NOMO-1 treated with DMSO at 0.1 percent for 48 hours (cell line): ENCODE results near the gene ZFAND3.

Experiments
- DNase-seq: peaks from one replicate; lab custom pipeline; 2025; ENCODE audit not compliant: unreplicated experiment; lab: John Stamatoyannopoulos, UW

ZFAND3 gene

DNA sequence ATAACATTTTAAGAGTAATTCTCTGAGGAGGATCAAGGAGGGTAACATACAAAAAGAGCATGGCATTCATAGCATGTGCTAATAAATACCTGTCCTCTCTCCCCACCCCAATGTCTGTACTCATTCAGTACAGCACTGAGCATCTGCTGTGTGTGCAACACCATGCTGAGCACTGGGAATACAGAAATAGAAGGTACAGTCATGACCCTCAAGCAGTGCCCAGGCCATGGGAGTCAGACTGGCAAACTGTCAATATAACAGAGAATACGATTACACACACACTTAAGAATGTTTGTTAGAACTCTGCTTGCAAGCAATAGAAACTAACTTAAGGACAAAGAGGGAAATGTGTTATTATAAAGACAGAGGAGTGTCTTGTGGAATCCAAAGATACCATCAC is 24.7 kb upstream of the ZFAND3 start:
- no peak for DNase-seq

DNA sequence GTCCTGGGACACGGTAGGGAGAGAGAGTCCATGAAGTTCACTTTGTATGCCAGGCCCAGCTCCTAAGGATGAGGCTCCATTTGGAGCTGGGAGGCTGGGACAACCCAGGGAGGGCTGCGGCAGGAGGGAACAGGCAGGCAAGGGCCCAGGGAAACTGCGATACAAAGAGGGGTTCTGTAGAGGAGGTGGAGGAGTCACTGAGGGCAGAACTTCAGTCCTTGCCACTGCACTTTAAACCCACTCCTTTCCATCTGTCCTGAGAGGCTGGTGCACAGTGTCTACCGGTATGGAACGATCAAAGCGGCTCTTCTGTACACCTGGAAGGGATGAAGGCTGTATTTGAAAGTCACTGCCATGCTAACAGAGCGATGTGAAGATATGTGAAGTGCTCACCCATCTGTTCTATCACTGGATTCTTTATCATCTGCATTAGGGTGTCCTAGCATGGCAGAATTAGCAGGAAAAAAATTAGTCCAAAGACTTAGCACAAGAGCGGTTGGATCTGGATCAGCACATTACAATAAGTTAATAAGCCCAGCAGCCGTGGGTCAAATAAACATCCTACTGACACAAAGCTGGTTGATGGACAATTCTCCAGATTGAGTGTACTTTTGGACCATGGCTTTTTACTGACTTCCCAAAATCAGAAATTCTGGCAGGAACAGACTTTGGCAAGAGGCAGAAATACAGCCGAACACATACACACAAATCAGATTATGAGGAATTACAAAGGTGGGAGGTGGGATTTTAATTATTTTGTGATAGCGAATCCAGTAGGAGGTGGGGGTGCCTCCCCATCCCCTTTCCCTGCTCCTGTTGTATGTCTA is 20.9 kb upstream of the ZFAND3 start:
- no peak for DNase-seq

DNA sequence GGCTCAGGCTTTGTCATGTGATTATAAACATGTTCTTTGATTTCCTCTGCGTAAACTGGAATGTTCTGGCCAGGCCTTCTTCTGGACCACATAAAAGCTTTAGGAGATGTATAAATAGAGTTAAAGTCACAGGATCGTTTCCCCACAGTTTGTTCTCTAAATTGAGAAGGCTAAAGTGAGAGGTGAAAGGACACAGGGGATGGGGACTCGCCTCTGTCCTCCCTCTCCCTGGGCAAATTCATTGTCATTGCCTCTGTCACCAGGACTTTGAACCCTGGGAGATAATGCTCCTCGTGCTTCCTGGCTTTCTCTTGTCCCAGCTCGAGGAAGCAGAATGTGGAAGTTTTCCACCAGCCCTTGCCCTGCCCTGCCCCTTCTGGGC is 20.3 kb upstream of the ZFAND3 start:
- DNase-seq = no peak

DNA sequence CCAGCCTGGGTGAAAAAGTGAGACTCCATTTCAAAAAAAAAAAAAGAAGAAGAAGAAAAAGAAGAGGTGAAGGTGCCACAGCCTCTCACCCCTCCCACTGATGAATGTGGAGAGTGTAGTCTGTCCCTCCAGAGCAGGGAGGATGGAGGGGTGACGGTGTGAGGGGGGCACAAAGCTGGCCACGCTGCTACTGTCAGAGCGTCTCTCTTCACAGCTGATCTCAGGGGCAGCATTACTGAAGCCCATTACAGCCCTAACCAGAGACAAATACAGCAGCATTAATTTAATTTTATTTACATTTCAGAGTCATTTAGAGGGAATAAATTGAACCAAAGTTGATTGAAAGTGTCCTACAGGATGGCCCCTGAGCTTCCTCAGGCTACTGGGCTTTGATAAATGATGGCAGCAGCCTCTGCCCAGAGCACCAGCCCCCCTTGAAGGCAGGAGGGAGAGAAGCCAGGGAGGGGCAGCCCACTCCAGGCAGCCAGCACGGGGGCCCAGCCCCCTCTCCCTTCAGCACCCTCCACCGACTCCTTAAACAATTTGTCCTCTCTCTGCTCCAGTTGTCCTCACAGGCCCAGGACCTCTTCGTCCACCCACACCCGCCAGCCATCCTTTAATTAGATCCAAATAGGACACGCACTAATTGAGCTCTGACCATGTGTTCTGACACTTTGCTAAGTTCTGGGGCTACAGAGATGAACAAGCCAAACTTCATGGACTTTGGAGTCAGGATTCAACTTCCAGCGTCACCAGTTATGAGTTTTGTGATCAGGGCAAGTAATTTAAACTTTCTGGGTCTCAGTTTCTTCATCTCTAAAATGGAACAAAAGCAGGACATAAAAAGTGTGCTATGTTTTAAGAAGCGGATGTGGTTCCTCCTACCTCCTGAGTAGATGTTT is 18.6 kb upstream of the ZFAND3 start:
- DNase-seq = no peak

DNA sequence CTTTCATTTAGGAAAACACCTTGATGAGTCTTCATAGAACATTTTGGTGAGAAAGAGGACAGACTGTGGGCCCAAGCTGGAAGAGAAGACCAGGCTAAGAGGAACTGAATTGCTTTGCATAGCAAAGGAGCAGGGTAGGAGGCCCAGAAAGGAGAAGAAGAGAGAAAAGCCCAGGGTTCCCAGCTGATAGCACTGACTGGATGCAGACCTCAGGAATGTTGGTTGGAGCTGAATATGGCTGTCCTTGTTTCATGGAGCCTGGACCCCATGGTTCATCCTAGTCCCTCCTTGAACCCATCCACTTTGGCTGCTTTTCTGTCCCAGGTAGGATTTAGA is 18.0 kb upstream of the ZFAND3 start:
- DNase-seq = no peak

DNA sequence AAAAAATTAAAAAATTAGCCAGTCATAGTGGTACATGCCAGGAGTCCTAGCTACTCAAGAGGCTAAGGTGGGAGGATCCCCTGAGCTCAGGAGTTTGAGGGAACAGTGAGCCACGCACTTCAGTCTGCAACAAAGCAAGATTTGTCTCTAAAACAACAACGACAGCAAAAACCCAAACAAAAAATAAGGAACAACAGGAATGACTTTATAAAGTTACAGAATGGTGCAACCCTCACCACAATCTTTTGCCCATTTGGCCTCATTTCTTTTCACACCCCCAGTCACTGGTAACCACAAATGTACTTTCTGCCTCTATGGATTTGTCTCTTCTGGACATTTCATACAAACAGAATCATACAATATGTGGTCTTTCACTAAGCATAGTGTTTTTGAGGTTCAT is 16.7 kb upstream of the ZFAND3 start:
- DNase-seq = peak; percentile 39

DNA sequence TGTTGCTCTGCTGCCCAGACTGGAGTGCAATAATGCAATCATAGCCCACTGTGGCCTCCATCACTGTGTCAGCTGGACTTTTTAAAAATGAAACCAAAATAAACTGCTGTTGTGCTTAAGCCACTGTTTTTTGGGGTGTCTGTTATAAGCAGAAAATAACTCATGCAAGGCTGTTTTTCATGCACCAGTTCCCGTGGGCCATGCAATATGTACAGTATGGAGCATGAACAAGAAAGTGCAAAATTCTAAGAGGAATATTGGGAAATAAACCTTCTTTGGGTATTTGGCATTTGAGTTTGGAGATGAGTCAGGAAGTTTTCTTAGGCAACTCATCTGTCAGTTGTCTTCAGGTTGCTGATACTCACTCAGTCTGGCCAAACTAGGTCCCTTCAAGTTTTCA is 14.9 kb upstream of the ZFAND3 start:
- DNase-seq = no peak

DNA sequence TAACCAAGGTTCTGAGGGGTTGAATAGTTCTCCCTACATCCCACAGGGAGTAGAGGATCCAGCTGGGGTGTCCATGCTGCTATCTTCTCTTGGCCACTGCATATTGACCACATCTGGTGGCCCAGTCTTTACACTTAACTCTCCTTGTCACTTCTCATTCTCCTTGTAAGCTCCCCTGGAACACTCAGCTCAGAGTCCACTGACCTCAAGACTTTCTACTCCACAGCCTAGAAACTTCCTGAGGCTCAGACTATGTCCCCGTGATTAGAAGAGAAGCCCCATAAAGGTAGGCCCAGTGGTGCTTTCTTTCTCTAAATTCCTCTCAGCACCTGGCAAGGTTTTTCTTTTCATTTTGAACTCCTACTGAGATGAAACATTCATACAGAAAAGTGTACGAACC is 13.3 kb upstream of the ZFAND3 start:
- no peak for DNase-seq

DNA sequence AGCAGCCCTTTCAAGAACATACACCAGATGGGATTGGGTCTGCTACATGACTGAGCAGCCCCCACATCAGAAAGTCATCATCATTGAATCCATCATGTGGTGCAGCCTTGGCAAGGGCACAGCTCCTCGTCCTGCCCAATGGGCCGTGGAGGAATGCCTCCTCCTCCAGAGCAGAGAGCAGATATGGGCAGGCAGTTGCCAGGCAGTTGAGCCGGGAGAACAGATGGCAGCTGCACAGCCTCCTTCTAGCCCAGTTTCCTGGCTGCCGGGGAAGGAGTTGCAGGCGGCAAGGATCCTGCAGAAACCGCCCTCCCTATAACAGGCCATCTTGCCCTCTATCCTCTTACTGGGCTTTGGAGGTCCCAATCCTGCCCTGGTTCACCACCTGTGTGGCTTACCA is 11.9 kb upstream of the ZFAND3 start:
- DNase-seq = no peak

DNA sequence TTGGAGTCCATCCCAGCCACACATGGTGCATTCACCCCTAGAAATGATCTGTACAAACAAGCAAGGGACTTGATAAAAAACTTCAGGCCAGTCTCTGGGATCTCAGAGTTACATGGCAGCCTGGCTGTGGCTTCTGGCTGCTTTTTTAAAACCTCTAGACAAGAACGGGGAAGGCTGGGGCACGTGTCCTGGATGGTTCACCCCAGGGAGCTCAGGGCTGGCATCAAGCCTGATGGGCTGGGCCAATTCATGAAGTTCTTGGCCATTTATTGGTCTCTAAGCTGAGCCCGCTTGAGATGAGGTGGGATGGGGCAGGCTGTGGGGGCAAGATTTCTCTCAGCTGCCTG is 10.4 kb upstream of the ZFAND3 start:
- DNase-seq = no peak

DNA sequence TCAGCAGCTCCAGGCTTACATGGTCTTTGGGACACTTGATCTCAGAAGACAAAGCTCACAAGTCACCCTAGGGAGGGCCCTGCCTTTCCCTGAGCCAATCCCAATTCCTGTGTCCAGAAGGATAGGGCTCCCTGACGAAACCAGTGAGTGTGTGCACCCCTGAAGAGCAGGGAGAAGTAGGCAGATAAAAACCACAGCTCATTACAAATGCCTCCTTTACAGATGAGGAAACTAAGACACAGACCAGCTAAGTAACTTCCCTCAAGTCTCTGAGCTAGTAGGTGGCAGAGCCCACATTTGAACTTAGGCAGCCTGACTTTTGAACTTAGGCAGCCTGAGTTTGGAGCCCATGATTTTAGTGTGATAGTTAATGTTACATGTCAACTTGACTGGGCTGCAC is 6.7 kb upstream of the ZFAND3 start:
- DNase-seq = no peak

DNA sequence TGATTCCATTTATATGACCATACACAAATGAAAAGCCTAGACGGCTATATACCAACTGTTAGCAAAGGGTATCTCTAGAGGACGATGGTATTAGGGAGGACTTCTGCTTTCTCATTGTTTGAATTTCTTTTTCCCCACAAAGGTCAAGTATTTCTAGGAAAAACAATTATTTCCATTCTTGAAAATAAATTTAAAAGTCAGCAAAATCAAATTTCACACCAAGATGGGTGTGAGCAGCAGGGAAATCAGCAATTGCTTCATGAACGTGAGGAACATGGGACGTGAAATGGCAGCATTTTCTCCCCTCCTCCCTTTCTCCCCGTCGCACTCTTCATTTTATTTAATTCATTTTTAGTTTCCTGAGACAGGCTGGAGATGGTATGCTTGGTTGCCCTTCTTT is 5.2 kb upstream of the ZFAND3 start:
- no peak for DNase-seq

DNA sequence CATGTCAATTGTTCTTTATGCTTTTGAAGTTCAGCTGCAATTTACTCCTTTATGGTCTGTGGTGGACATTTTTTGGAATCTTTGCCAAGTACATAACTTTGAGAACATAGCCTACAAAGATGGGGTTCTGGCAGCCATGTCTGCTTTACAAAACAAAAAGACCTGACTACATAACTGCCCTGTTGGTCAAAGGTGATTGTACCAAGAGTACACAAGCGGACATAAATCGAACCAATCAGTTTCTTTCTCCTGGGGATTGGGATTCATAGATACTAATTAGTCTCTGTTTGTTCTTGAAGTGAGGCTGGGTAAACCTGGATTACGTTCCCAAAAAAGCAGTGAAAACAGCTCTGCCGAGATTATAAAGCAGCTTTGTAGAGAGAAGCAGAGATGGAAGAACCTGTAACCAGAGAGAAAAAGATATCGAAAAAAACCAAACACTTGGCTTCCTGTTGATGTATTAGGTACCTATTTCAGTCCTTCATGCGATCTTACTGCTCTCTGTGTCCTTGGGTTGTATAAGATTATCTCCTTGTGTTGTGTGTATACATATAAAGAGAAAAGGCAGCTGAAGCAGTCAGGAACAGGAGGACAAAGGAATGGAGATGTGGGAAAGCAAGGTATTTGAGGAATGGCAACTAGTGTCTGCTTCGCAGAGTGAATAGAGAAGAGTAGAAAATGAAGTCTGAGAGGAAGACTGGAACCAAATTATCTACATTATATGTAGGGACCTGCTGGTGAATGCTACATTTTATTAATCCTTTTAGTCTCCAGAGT is 2.7 kb upstream of the ZFAND3 start:
- no peak for DNase-seq

DNA sequence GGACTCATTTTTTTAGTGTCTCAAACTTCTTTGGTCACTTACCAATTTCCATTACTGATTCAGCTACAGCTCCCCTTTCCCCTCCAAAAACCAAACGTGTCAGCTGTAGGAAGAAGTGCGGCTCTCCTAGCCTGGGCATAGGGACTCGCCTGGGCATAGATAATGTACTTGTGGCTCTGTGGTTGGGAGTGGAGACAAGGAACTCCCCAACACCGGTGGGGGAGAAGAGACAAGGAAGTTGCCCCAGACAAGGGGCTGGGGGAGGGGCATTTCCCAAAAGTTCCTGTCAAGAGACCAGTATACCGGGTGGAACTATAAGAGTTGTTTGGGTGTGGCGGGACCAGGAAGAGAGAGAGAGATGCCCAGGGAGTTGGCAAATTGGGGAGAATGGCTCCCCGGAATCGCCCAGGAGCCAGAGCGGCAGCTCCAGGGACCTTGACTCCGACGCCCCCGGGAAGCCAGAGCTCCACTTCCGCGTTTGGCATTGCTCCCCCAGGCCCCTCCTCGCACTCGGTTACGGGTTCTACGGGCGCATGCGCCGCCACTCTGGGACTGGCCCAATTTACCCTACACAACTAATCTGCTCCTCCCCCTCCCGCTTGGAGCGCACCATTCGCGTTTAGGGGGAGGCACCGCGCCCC is 871 bp upstream of the ZFAND3 start:
- DNase-seq = peak; percentile 96

DNA sequence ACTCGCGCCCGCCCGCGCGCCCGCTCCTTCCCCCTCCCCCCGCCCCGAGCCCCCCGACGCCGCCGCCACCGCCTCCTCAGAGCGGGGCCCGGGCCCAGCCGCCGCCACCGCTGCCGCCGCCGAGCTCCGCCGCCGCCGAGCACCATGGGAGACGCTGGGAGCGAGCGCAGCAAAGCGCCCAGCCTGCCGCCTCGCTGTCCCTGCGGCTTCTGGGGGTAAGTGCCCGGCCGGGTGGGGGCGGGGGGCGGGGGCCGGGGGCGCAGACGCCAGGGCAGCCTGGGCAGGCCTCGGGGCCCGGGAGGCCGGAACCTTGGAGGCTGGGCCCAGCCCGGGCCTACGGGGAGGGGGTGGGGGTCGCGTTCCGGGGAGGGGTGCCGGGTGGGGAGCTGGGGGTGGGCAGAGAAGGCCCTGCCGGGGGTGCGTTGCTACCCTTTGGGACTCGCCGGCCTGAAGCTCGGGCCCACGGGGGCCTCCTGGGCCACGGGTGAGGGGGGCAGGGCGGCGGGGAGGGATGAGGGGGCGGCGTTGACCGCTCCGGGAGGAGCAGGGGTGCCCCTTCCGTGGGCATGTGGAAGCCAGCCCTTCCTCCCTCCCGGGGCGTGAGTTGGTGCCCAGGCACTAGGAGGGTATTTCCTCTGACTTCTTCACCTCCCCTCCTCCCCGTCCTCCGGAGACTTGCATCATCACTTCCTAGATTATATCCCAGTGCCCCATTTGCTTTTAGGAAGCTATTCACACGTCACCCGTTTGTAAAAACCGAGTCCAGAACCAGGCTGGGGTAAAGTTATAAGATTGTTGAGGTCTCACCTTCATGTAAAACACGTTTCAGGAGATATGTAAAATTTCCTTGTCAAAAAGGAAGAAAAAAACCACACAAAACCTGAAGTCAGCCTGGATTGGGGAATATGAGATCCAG is 533 bp downstream of the ZFAND3 start:
- DNase-seq = peak; percentile 44

DNA sequence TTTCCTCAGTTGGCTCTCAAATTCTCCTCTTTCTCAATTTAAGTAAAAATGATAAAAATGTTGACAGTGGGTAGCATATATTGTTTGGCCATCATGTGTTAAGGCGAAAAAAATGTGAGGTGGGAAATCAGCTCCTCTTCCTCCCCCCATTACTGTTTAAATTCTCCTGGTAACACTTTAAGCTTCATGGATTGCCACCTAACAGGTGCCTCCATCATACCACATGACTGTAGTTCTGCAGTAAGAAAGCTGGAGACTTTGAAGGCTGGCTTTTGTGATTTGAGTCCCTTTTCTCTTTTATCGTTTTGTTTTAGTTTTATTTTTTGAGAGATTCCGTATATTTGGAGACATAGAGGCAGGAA is 1.2 kb downstream of the ZFAND3 start:
- no peak for DNase-seq

DNA sequence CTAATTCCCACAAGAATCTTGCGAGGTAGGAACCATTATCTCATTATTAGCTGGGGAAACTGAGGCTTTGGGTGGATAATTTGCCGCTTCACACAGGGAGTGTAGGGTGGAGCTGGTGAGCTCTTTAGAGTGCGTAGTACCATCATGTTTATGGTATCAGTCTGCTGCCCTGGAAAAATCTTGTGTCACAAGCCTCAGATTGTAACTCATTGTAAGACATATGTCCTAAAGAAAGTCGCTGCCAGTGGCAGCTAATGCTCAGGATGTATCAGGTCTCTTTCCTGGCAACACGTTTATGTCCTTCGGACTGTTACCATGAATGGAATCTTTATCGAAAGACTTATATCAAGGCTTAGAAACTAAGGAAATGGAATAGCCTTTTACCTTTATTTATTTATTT is 1.9 kb downstream of the ZFAND3 start:
- DNase-seq = no peak

DNA sequence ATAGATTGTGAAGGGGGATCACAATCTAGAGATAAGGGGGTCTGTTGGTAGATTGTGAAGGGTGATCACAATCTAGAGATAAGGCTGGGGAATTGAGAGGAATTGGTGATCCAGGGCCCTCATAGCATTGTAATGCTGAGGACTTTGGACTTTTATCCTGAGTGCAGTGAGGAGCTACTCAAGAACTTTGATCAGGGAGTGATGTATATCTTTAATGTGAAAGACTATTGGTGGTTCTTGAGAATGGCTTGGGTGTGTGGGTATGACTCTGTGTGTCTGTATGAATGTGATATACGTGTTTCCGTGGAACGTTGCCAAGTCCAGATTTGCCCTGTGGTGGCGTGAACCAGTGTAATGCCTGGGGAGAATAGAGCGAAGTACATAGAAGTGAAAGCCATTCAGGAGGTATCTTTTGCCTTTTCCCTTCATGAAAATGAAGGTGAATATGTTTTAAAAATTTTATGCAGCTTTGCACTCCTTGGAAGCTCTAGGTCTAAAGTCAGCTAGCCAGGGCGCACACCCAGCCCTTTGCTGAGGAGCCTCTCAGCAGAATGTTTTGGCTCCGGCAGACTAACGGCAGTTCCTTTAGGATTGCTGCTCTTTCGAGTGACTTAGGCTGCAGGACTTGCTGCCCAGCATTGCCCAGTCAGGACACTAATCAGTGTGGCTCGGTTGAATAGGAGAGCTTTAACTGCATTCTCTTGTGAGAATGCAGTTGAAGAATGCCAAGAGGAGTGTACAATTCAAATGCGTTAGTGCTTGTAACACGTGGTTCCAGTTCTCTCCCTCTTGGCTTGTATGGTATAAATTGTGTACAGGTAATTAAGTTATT is 3.5 kb downstream of the ZFAND3 start:
- DNase-seq = no peak

DNA sequence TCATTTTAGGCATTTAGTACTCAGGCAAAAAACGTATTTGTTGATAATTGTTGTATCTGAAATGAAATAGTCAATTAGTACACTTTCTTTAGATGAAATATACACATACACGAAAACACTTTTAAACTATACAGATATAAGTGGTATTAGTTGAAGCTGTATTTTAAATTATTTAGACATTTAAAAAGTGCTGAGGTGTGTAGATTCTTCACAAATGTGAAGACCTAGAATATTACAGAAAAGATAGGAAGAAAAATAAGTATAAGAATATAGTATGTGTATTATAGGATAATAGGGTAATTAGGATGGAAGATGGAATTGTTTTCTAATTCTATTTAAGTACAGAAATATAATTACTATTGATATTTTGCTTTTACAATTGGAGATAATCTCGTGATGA is 4.6 kb downstream of the ZFAND3 start:
- no peak for DNase-seq

DNA sequence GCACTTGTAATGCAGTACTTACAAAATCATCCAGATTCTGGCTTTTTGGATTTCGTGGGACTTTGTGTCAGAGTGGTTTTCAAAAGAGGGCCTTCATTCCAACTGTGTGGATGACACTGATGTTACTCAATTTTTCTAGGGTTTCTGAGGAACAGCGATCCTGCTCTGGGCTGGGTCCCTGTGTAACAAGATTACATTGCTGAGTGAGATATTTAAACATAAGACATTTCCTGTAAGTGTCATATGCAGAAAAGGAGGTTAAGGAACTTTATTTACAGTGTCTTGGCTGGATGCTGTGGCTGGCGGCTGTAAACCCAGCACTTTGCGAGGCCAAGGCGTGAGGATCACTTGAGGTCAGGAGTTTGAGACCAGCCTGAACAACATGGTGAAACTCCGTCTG is 6.7 kb downstream of the ZFAND3 start:
- no peak for DNase-seq
